NCI-H1417 treated with DMSO at 0.1 percent for 48 hours (cell line): ENCODE results near the gene IGLL5.

Experiments
- DNase-seq: peaks from one replicate; lab custom pipeline; 2025; lab: John Stamatoyannopoulos, UW

IGLL5 gene

DNA sequence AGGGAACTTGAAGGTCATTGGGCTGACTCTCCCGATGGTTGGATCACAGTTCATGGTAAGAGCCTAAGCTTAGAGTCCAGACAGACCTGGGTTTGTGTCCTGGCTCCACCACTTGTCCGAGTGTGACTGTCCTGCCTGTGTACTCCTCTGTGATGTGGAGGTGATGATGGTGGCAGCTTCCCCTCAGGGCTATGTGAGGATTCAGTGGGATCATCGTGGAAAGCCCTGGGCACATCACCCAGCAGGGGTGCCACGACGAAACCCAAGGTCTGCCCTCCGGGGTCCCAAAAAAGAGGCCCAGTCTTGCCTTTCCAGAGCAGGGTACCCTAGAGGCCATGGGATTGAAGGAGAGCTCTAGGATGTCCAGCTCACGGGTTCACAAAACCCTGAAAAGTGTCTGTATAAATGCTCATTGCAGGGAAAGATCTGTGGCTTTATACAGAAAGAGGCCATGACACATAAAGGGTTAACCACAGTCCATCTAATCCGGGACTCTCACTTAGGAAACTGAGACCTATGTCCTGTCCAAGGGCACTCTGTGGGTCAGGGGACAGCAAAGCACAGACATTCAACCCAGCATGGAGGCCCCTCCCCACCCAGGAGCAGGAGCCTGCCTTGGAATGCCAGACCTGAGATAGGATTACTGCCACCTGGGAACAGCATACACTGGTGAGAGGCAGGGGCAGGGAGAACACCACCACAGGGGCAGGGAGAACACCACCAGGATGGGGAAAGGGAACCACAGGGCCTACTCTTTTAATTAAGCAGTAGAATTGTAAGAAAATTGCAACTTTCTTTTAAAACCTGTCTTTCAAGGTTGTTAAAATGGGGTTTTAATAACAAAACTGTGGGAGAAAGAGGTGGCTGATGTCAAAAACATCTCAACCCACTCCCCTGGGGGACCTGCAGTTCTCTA lies 51.3 kb downstream of the IGLL5 start:
- no peak for DNase-seq

- DNase-seq = no peak
Measured at GRCh38 chr22:22939588-22940368, 52.2 kb downstream of the IGLL5 start.

DNA sequence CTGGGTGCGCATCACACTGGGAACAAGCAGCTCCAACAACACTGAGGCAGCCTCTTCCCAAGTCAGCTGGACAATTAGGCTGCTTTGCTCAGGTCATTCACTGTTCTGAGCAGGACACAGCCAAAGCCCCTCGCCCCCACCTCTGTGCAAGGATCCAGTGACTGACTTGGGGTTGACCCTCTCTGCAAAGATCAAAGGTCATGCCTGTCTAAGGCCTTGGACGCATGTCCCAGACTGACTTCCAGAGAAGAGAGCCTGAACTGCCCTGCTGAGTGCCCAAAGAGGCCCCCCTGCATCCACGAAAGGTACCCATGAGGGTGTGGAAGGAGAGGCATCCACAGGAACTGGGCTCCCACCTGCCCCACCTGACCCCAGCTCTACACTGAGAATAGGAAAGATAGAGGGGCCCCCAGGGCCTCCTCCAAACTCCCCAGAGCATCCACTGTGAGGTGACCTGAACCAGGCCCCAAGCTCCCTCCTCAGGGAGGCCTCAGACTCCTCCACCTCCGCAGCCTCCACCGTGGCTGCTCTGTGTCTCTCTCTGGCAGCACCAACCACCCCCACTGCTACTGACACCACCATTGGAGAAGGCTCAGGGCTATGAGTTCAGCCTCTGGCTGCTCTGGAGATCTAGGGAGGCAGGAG lies 53.5 kb downstream of the IGLL5 start:
- DNase-seq = no peak

DNA sequence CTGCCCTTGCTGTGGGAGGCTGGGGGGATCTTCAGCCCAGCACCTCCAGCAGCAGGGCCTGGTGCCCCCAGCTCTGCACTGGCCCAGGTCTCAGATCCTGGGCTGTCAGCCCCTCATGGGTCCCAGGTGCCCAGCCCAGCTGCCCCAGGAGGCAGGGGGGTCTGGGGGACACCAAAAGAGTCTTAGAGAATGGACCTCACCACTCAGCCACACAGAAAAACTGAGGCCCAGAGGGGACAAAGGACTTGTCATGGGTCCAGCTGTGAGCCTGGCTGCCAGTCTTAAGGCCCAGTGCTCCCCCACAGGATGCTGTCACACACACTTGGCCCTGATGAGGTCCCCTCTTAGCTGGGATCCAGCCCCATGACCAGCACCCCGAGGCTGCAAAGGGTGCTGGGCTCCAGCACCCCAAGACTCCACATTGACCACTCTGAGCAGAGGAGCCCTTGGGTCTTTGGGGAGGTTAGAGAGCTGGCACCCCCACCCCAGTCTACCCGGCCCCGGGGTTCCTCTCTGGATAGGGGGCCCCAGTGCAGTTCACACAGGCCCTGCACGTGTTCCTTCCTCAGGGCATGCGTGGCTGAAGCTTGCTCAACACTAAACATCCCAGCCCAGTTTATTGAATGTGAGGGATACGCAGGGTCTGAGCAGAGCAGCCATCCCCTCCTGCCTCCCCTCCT lies 54.4 kb downstream of the IGLL5 start:
- DNase-seq = no peak

DNA sequence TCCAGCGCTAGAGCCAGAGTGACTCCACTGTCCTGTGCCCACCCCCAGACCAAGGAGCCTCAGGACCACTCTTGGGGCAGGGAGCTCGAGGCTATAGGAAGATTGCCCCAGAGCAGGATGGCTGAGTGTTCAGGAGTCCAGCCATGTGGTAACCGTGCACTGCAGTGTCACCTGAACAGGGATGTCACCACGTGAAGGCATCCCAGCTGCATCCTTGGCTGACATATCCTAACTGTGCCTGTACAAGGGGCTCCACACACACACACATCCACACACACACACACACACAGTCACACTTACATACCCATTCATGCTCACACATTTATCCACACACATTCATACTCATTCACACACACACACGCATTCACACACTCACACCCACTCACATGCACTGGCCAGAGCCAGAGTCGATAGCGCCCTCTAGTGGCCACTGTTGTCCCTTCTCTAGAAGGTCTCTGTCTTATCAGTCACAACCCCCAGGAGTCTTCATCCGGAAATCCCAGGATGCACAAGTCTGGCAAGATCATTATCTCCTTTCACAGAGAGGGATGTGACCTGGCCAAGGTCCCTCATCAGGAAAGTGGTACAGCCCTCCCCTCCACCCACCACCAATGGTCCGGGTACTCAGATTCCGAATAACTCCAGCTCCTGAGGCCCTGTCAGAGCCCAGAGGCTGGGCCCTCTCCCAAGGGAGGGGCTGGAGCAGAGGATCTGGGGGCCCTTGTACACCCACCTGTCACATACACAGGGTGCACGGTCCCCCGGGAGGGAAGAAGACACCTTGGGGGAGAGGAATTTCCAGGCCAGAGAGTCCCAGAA lies 55.1 kb downstream of the IGLL5 start:
- DNase-seq = no peak

DNA sequence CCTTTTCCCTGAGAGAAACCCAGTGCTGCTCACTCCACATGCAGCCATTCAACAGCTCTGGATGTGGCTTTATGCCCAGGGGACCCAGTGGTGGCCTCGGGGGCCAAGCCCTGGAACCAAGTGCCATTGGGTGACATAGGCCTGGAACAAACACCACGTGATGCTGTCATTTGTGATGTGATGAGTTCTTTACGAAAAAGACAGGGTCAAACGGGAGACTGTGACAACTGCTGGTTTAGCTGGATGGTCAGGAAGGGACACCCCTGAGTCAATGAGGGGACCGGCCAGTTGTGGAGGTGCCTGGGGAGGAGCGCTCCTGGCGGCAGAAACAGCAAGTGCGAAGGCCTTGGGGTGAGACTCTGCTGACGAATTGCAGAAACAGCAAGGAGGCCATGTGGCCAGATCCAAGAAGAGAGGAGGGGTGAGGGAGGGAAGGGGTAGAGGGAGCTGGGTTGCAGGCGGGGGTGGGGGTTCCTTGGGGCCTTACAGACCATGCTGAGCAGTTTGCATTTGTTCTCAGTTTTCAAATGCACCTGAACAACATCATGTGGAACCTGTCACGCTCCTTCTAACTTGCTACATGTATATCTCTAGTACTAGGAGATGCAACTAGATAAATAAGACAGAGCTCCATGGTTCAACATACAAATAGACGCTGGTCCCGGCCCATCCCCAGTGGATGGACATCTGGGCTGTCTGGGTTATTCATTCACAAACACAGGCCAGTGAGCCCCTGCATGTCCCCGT lies 56.1 kb downstream of the IGLL5 start:
- DNase-seq = no peak

DNA sequence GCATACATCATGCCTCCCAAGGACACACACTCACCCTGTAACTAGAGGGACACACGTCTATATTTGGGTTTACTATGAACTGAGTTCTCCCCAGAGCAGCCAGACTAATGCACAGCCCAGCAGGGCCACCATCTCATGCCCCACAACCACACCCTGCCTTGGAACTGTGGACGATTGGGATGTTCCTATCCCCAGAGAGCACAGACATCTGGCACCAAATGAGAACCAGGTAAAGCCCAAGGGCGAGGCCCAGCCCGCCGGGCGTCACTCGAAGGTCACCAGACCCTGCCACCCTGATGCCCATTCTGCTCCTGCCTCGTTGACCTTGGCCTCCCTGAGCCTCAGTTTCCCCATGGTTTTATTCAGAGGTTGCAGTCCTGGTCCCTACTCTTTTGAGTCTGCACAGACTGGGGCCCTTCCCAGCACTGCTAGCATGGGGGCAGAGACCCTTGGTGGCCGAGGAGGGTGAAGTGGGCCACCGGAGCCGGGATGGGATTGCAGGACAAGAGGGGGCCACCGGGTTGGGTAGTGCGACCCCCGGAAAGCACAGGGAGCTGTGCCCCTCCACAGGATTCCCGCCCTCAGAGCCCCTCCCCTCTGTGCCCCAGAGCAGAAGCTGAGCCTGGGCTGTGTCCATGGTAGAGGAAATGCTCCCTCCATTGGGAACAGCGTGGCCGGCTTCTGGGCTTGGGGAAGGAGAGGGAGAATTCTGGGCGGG lies 56.8 kb downstream of the IGLL5 start:
- no peak for DNase-seq

GRCh38 chr22:22945195-22945594 lies 57.6 kb downstream of the IGLL5 start:
- DNase-seq = no peak
